Sciatic nerve (tissue), 2 donors: ENCODE measurements around the gene PCOLCE2. TPM values are rescaled to one million over a fixed set of nuclear protein-coding genes. Genes with fewer than 3 reads are reported as not detected.
"Not testable (repeated sequence)": the region's sequence is repeated elsewhere in the genome, so short reads cannot be mapped to it uniquely, and the experiment has no call there.

ENCODE experiments used
- ATAC-seq: fragments of 200-7000 bp; cut with Tn5 transposase; one replicate; pipeline ENCODE4 v1.9.1; 2020; ENCODE audit warnings: mild to moderate bottlenecking, moderate library complexity
- DNase-seq: peaks from one replicate; pipeline ENCODE4 v3.0.0-alpha.2; 2020; ENCODE audit warnings: low spot score
- intact Hi-C: fragments of 100-400 bp; cut with DNase I; formaldehyde crosslinking; loops from one replicate; pipeline ENCODE4 v1.14.2; 2022
- total RNA-seq: library from RNA; stranded (reverse); fragmentation: NEBNext Ultra II Directional; extraction: Animal tissue kit (Norgen Biotek cat#: 25700); gene quantifications from one replicate; pipeline ENCODE4 v1.2.1, GENCODE V29; 2021
- donor health status: DM: no; HTN: no; CAD: no.
- donor health status: DM: no; HTN: no; CAD: no.

The PCOLCE2 gene
- total RNA-seq, 1 donor from 2014 or later = 22.6 TPM

DNA sequence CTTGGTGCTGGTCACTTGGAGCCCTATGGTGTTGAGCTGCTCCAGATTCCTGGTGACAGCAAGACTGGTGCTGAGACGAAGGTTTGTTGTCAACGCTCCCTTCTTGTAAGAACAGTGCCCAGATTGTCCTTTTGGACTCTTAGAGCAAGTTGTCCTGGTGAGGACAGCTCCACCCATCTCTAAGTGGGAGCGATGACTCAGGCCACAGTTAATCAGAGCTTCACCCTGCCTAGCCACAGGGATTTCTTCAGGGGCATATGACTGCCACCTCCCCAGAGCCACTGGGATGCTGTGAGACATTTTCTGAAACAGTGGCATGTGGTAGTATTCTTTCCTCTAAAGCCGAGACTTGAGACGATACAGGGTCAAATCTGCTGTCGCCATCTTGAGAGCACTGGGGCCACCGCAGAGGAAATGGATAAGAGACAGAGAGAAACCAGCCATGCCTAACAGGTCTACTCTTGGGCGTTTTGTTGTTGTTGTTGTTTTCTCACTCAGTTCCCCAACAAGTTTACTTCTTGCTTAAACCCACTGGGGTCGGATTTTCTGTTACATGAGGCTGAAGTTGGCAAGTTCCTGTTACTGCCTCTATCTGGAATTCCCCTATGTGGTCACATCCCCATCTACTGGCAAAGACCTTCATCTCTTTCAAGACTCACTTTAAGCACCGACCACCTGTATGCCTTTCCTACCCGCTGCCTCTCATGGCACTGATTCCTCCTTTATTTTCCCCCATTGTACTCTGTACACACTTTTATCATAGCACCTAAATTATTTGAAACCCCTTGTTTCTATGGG lies 16.0 kb upstream of the PCOLCE2 start:
- intact Hi-C loops = no loop called here
- ATAC-seq (peak; percentile 36), DNase-seq (no peak)

DNA sequence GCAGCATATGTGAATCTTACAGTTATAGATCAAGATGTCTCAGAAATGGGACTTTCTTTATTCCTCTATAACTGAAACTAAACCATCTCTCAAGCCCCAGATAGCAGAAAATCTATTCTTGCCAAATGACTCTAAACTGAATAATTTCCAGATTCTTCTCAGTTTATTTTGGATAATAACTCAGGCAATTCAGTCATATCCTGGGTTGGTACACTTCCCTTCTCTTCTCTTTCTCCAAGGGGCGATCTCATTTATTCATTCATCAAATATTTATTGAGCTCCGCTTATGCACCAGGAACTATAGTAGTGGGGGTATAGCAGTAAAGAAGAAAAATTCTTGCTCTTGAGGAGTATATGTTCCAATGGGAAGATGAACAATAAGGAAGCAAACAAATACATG lies 13.5 kb upstream of the PCOLCE2 start:
- DNase-seq (no peak), ATAC-seq (no peak)
- intact Hi-C loops = no loop called here

DNA sequence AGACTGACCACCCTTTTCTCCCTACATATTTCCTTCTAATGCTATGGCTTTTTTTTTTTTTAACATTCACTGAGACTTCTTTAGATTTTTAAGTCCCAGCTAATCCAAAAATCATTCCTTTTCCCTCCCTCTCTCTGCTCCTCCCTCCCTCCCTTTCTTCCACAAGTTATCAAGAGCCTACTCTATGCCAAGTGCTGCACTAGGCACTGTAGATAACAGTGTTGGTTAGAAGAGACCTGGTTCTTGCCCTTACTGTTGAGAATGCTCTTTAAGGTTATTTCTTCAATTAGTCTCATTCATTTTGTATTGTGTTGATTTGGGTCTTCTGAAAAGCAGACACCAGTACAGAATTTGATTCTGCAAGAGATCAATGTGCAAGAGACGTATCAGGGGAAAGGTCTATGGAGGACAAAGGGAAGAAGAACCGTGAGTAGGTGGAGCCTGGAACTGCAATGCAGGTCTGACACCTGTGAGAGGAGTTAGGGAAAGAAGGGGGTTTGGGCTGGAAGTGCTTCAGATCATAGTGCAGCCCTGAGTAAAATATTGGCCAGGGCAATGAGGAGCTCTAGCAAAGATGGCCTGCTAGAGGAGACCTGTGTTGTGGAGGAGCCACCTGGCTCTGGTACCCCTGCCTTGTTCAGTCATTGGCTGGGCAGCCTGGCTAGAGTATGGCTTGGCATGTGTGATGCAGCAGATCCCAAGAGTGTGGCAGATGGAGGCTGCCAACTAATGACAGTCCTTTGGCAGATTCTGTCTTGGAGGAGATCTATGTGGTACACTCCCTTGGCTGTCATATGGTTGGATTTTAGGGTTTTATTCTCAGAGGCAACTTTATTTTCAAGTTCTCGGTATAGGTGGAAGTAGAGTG lies 9.7 kb upstream of the PCOLCE2 start:
- DNase-seq = no peak
- no peak for ATAC-seq
- intact Hi-C loops = no loop called here

DNA sequence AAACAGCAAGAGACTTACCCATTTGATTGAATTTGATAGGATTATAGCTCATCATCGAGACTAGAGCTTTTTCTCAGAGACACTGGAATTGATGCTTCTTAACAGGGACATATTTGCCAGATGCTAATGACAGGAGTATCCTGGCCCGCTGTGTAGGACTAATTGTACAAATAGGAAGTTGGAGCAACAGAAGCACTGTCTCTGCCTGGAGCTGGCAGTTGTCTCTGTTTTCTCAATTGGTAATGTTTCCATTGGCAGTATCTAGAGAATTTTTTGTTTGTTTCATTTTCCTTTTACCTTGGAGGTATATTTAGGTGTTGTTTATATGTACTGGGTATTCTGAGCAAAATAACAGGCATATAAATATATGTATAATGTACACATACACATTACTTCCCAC lies 8.9 kb upstream of the PCOLCE2 start:
- DNase-seq = no peak
- intact Hi-C loops = no loop called here
- ATAC-seq = no peak

DNA sequence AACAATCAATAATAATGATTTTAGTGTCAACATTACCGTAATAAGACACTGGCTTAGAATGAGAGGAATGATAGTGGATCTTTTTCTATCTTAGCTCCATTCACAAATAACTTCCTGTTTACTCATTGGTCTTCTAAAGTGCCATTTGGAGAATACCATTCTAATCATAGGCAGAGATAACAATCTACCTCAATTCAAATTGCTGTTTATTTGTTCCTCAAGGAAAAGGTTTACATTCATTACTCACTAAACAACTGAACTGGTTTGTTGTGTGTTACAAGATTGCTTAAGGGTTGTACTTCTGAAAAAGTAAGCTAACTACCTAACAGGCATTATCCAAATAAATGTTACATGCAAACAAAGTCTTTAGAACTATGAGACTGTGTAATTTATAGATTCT lies 8.1 kb upstream of the PCOLCE2 start:
- no peak for ATAC-seq
- intact Hi-C loops = no loop called here
- DNase-seq = no peak

DNA sequence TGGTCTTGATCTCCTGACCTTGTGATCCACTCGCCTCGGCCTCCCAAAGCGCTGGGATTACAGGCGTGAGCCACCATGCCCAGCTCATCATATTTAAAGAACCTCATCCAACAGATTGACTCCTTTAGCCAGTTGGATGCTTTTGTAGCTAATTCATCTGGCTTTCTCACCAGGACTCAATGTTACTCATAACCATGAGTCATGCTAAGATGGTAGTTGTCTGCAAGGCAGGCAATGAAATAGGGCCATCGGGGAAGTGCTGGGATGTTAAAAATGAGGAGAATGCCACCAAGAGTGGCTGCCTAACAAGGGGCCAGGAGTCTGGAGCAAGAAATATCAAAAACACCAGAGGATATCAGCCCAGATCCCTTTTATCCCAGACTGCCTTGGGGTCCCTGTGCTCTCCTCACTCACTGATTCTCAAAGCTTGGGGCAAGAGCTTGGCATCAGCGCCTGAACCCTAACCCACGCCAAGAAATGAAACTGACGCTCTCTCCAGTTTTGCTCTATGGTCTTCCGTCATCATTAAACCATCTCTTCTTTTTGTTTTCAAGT lies 7.4 kb upstream of the PCOLCE2 start:
- no peak for DNase-seq
- no peak for ATAC-seq
- intact Hi-C loops = no loop called here

DNA sequence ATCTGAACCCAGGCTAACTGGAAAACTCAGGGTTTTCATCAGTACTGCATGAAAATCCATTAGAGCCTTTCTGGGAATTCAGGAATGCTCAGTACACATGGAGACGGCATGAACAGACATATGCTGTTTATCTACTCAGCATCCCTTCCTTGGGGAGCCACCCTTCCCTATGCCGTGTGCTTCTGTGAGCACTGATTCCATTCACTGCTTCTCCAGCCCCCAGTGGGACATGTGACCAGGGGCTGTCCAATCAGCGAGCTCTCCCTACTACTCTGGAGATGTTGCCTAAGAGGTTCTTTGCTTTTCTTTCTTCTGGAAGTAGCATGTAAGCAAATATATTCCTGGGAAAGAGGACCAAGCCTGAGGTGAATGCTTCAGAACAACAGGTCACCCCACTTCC lies 5.6 kb upstream of the PCOLCE2 start:
- intact Hi-C loops = no loop called here
- ATAC-seq (no peak), DNase-seq (no peak)

DNA sequence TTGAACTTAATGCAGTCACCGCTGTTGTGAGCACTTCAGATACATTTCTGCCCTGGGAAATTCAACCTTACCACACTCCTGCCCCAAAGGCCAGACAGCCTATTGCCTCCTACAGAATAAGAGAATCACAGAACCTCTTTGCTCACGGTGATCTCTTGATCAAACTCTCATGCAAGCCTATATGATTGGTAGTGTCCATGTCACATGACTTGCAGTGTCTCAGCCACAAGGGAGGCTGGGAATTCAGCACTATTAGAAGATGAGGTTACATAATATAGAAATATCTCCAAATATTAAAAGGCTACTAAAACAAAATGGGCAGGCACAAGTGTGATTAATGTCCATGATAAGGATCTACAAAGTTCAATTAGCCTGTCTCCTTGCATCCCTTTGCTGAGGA lies 3.8 kb upstream of the PCOLCE2 start:
- intact Hi-C loops = no loop called here
- DNase-seq (no peak), ATAC-seq (no peak)

DNA sequence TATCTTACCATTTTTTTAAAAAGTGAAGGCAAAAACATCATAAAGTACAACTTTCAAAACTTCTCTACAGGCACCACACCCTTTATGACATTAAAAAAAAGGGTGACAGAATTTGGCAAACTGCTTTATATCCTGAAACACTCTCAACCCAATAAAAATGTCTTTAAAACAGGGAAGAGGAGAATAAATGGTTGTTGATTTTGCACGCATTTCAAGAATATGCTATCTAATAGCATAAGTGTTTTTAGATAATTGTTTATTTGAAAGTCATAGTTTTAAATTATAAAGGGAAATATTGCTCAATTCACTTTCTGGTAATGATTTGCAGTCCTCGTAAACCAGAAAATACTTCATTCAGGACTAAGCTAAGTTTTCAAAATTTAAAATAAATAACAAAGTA lies 1.7 kb upstream of the PCOLCE2 start:
- intact Hi-C loops = no loop called here
- peak; percentile 15 for ATAC-seq

DNA sequence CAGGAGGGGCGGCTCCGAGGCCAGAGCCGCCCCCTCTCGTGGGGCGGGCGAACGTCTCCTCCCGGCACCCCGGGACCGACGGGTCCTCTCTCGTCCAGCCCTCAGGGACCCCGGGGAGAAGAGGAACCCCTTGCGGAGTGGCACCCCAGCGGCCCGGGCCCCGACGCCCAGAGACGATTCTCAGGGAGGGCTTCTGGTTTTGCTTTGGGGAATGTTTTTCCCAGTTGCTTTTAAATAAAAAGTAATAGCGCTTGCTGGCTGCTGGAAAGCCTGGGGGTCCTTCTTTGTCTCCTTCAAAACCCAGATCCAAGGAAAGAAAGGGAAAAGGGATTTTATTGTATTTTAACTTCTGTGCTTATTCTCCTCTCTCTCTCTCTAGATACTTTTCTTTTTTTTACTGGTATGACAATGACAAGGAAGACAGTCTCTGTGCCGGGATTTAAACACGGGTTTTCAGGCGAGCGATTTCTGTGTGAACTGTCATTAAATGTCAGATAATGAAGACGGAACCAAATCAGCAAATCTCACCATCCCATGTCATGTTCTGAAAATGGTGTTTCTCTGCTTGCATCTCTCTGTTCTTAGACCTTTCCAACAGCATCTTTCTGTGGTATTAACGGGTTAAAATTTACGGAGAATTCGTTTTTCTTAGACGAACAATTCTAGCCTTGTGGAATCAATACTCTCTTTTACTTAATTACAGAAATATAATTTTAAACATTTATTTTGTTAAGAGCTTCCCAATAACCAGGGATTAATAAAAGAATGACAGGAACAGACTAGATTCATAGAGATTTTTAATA lies 530 bp upstream of the PCOLCE2 start:
- no peak for DNase-seq
- ATAC-seq = peak; percentile 27
- intact Hi-C loops = no loop called here

More for the DNA sequence above, 1.7 kb upstream of the PCOLCE2 start:
- DNase-seq = no peak

DNA sequence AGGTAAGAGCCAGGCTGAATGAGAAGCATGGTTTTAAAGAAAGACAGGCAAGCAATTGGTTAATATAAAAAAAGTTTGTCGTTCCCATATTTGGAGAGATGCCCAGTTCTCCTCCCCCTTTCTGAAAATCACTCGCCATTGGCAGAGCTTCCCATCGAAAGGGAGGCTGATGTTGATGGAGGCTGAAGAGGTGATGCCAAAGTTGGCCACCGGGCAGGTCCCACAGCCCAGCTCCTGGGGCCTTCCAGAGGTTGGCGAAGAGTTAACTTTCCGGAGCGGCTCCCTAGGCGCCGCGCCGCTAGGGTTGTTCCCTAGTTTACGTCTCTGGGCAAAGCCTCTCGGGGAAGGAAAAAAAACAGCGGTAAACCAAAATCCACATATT lies 793 bp downstream of the PCOLCE2 start:
- intact Hi-C loops = no loop called here
- DNase-seq = no peak
- peak; percentile 54 for ATAC-seq

DNA sequence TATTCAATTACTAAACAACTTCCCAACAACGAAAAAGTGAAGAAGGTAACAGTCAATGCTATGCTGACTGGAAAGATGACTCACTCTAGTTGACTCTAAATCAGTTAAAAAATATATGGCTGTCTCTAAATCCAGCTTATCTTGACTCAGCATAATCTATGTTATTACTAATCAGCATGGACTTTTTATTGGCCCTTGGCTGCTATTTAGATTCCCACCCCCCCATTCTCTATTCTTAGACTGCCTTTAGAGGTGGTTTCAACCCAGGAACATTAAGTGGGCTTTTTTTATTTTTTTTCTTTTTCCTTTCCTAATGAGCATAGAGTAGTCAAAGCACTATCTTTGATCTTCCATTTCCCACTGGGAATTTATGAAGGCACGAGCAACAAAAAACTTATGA lies 1.9 kb downstream of the PCOLCE2 start:
- intact Hi-C loops = no loop called here
- DNase-seq (no peak), ATAC-seq (no peak)

DNA sequence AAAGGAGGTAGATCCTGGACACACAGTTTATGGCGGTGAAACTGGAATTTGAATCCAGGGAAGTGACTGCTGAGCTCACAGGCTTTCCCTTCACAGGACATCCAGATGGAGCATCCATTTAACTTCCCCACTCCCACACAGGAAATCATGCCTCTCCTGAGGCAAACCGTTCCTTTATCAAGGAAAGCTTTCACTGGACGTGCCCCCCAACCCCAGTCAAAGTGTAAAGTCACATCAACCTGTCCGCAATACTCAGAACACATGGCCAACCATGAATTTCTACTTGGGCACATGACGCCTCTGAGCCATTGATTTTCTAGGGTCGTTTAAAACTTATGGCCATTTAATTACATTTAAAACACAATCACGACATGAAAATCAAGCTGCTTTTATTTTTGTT lies 2.9 kb downstream of the PCOLCE2 start:
- intact Hi-C loops = no loop called here
- no peak for DNase-seq
- ATAC-seq = no peak

DNA sequence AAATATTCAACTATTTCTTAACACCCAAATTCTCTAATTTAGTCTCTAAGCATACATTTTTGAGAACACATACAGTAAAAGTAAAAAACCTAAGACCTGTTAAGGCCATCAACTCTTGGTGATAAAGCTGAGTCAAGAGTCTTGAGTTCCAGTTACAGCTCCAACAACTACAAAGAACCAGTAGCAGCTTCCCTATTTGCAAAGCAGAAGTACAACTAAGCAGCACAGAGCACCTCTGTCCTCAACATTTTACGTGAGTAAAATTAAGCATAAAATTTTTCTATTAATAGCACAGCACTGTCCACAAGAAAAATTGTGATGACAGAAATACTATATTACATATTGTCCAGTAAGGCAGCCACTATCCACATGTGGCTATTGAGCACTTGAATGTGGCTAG lies 4.4 kb downstream of the PCOLCE2 start:
- intact Hi-C loops = no loop called here
- ATAC-seq (no peak), DNase-seq (no peak)

DNA sequence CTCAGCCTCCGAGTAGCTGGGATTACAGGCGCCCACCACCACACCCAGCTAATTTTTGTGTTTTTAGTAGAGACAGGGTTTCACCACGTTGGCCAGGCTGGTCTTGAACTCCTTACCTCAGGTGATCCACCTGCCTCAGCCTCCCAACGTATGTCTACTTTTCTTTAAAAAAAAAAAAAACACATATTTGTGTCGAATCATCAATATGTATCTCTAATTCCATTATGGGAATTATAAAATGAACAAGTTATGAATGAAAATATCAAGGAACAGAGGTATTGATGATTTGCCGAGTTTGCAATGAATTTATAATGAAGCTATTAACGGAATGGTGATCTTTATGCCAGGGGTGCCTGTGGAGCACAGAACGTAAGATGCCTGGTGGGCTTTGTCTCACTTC lies 5.3 kb downstream of the PCOLCE2 start:
- ATAC-seq, intact Hi-C loops, DNase-seq: not testable (repeated sequence)

DNA sequence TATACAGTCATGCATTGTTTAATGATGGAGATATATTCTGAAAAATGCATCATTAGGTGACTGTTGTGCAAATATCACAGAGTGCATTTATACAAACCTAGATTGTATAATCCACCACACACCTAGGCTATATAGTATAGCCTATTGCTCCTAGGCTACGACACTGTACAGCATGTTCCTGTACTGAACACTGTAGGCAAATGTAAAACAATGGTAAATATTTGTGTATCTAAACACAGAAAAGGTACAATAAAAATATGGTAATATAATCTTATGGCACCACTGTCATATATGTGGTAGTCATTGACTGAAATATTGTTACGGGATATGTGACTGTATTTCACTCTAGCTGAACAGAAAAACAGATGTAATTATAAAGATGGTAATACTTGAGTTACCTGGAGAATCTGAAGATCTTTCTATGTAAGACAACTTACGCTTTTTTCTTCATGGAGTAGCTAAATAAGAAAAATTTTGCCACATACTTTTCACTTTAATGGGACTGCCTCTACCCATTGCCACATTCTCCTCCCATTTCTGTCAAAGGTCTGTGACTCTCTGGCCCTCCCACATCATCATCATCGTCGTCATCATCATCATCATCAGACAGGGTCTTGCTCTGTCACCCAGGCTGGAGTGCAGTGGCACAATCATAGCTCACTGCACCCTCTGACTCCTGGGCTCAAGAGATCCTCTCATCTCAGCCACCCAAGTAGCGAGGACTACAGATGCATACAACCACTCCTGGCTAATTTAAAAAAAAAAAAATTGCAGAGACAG lies 7.2 kb downstream of the PCOLCE2 start:
- intact Hi-C loops = no loop called here
- no peak for DNase-seq
- ATAC-seq = no peak

DNA sequence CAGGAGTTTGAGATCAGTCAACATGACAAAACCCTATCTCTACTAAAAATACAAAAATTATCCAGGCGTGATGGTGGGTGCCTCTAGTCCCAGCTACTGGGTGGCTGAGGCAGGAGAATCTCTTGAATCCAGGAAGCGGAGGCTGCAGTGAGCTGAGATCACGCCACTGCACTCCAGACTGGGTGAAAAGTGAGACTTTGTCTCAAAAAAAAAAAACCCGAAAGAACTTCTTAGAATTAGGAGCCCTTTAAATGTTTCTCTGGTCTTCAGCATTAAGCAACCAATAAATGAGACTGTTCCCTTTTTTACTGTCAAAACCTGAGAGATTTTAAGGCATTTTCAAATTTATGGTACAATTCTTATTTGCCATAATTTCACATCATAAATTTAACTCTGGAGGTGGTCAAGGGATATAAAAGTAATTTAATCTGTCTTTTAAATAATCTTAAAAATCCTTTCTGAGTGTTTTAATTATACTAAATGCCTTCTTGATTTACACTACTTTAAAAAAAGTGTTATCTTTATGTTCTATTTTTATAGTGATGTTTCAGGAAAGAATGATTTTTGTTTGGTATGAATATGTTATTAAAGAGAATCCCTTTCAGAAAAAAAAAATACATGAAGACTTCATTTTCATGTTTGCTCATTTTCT lies 10.1 kb downstream of the PCOLCE2 start:
- ATAC-seq = no peak
- intact Hi-C loops = no loop called here
- no peak for DNase-seq

DNA sequence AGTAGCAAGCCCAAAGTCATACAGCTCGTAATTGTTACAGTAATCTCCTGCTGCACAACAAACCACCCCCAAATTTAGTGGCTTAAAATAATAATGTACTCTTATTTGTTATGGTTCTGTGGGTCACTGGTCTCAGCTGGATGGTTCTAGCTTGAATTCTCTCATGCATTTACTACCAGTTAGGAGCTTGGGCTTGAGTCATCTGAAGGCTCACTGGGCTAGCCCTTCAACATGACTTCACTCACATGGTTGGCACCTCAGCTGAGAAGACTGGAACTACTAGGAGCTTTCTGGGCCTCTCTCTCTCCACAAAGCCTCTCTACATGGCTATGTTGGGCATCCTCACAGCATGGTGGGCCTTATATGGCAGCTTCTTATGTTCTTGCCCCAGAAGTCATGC lies 12.5 kb downstream of the PCOLCE2 start:
- DNase-seq (no peak), ATAC-seq (no peak)
- intact Hi-C loops = no loop called here
